SK-N-SH treated with all-trans-retinoic acid at 6 μM for 48 hours (cell line): ENCODE data around the gene PACS1.

ENCODE experiments used
- ATAC-seq: fragments of 200-7000 bp; cut with Tn5 transposase; 3 replicates; pipeline ENCODE4 v1.9.1; 2020; ENCODE audit warnings: mild to moderate bottlenecking, moderate library complexity
- ARNTL ChIP-seq: fragments of 450-650 bp; formaldehyde crosslinking; IDR thresholded peaks from 2 replicates; pipeline ENCODE4 v1.5.0; 2020; ENCODE audit warnings: low read depth, mild to moderate bottlenecking, moderate library complexity, borderline replicate concordance
- BACH2 ChIP-seq: fragments of 250-450 bp; sonication (Bioruptor Pico); IDR thresholded peaks from 2 replicates; pipeline ENCODE4 v1.9.0; 2021; ENCODE audit warnings: mild to moderate bottlenecking, borderline replicate concordance
- CSDC2 ChIP-seq: fragments of 250-450 bp; sonication (Bioruptor Pico); IDR thresholded peaks from 2 replicates; pipeline ENCODE4 v1.5.0; 2020; ENCODE audit warnings: mild to moderate bottlenecking, moderate library complexity
- CSRNP3 ChIP-seq: fragments of 250-450 bp; sonication (Bioruptor Pico); IDR thresholded peaks from 2 replicates; pipeline ENCODE4 v1.5.1; 2021; ENCODE audit warnings: mild to moderate bottlenecking, moderate library complexity
- GLIS3 ChIP-seq: fragments of 250-450 bp; sonication (Bioruptor Pico); IDR thresholded peaks from 2 replicates; pipeline ENCODE4 v1.5.0; 2020; ENCODE audit warnings: mild to moderate bottlenecking, moderate library complexity
- ISL1 ChIP-seq: fragments of 250-450 bp; sonication (Bioruptor Pico); IDR thresholded peaks from 2 replicates; pipeline ENCODE4 v2.1.2; 2022; ENCODE audit warnings: mild to moderate bottlenecking, moderate library complexity
- OSR1 ChIP-seq: fragments of 250-450 bp; sonication (Bioruptor Pico); IDR thresholded peaks from 2 replicates; pipeline ENCODE4 v1.8.0; 2022; ENCODE audit warnings: moderate library complexity, mild to moderate bottlenecking, inconsistent platforms
- PATZ1 ChIP-seq: fragments of 250-450 bp; sonication (Bioruptor Pico); IDR thresholded peaks from 2 replicates; pipeline ENCODE4 v1.8.0; 2020; ENCODE audit warnings: mild to moderate bottlenecking, moderate library complexity, borderline replicate concordance
- POU6F1 ChIP-seq: fragments of 250-450 bp; sonication (Bioruptor Pico); IDR thresholded peaks from 2 replicates; pipeline ENCODE4 v1.8.0; 2021; ENCODE audit warnings: low read depth, mild to moderate bottlenecking, moderate library complexity, borderline replicate concordance
- RARB ChIP-seq: fragments of 250-450 bp; sonication (Bioruptor Pico); IDR thresholded peaks from 2 replicates; pipeline ENCODE4 v1.8.0; 2021; ENCODE audit warnings: mild to moderate bottlenecking, moderate library complexity
- SNAI2 ChIP-seq: fragments of 250-450 bp; sonication (Bioruptor Pico); IDR thresholded peaks from 2 replicates; pipeline ENCODE4 v1.5.0; 2020; ENCODE audit warnings: mild to moderate bottlenecking, moderate library complexity
- TCF4 ChIP-seq: fragments of 250-450 bp; sonication (Bioruptor Pico); IDR thresholded peaks from 2 replicates; pipeline ENCODE4 v1.8.0; 2021; ENCODE audit warnings: mild to moderate bottlenecking, moderate library complexity, borderline replicate concordance
- TOX ChIP-seq: fragments of 250-450 bp; sonication (Bioruptor Pico); IDR thresholded peaks from 2 replicates; pipeline ENCODE4 v1.8.0; 2021; ENCODE audit warnings: mild to moderate bottlenecking, moderate library complexity, borderline replicate concordance
- TSHZ2 ChIP-seq: fragments of 250-450 bp; sonication (Bioruptor Pico); IDR thresholded peaks from 2 replicates; pipeline ENCODE4 v1.5.0; 2020; ENCODE audit warnings: mild to moderate bottlenecking, moderate library complexity
- ZC3H10 ChIP-seq: fragments of 250-450 bp; sonication (Bioruptor Pico); IDR thresholded peaks from 2 replicates; pipeline ENCODE4 v1.5.1; 2021; ENCODE audit warnings: mild to moderate bottlenecking, moderate library complexity
- ZFP30 ChIP-seq: fragments of 450-650 bp; formaldehyde crosslinking; IDR thresholded peaks from 2 replicates; pipeline ENCODE4 v1.5.0; 2022; ENCODE audit warnings: mild to moderate bottlenecking, moderate library complexity
- ZNF565 ChIP-seq: fragments of 450-650 bp; formaldehyde crosslinking; conservative IDR thresholded peaks from 2 replicates; pipeline ENCODE4 v1.5.0; 2020; ENCODE audit warnings: low read depth, mild to moderate bottlenecking, moderate library complexity
- ZNF70 ChIP-seq: fragments of 450-650 bp; formaldehyde crosslinking; IDR thresholded peaks from 2 replicates; pipeline ENCODE4 v1.5.0; 2020; ENCODE audit warnings: mild to moderate bottlenecking, moderate library complexity
- ZNF8 ChIP-seq: fragments of 450-650 bp; formaldehyde crosslinking; IDR thresholded peaks from 2 replicates; pipeline ENCODE4 v1.5.0; 2020; ENCODE audit warnings: mild to moderate bottlenecking, moderate library complexity

PACS1 gene

GRCh38 chr11:66150725-66151124 is 80.7 kb downstream of the PACS1 start:
- TF ChIP-seq ZNF8 (CRISPR knock-in tag): no peak
- no peak for TF ChIP-seq POU6F1 (CRISPR knock-in tag)
- TF ChIP-seq ZNF565: no peak
- no peak for ATAC-seq

GRCh38 chr11:66151273-66151672 is 81.2 kb downstream of the PACS1 start:
- ATAC-seq: no peak
- TF ChIP-seq PATZ1 (no peak), TOX (CRISPR knock-in tag) (no peak), CSDC2 (CRISPR knock-in tag) (no peak), GLIS3 (CRISPR knock-in tag) (no peak), OSR1 (CRISPR knock-in tag) (no peak), POU6F1 (CRISPR knock-in tag) (no peak), ISL1 (CRISPR knock-in tag) (no peak), BACH2 (CRISPR knock-in tag) (no peak), ZNF565 (no peak)

- ATAC-seq: no peak
- TF ChIP-seq BACH2 (CRISPR knock-in tag) (no peak), ZNF70 (no peak)
Observed at GRCh38 chr11:66154109-66154508, 84.0 kb downstream of the PACS1 start.

- no peak for ATAC-seq
- no peak for TF ChIP-seq ZFP30 (CRISPR knock-in tag)
- no peak for TF ChIP-seq CSDC2 (CRISPR knock-in tag)
- TF ChIP-seq BACH2 (CRISPR knock-in tag): no peak
- no peak for TF ChIP-seq ARNTL (CRISPR knock-in tag)
- TF ChIP-seq PATZ1: no peak
- TF ChIP-seq ZC3H10 (CRISPR knock-in tag): no peak
- TF ChIP-seq TCF4 (CRISPR knock-in tag): no peak
- TF ChIP-seq TSHZ2 (CRISPR knock-in tag): no peak
- TF ChIP-seq SNAI2 (CRISPR knock-in tag): no peak
- TF ChIP-seq GLIS3 (CRISPR knock-in tag): no peak
- no peak for TF ChIP-seq OSR1 (CRISPR knock-in tag)
- no peak for TF ChIP-seq RARB (CRISPR knock-in tag)
- no peak for TF ChIP-seq POU6F1 (CRISPR knock-in tag)
- no peak for TF ChIP-seq ZNF70
- no peak for TF ChIP-seq CSRNP3
- TF ChIP-seq, all 23 proteins: peak for 0
Observed at GRCh38 chr11:66155387-66156073, 85.5 kb downstream of the PACS1 start.
